ENCODE measurements around the gene H1-8. TPM values are rescaled to one million over a fixed set of nuclear protein-coding genes. Genes with fewer than 3 reads are reported as not detected.
A peak's percentile ranks its signal among the peaks of the same experiment; 100 is the strongest.

H1-8 gene
- total RNA-seq, 2 experiments from 2014 or later, result not detected

GRCh38 chr3:129569856-129570255 lies 26.9 kb downstream of the H1-8 start:
- no peaks in the 10 kb centered on the region for H3K36me3 Mint-ChIP-seq
- no peak for DNase-seq
- ATAC-seq (ENCODE audit: low read depth), result no peak
- no peaks in the 10 kb centered on the region for H3K4me1 Mint-ChIP-seq
- H3K4me3 Mint-ChIP-seq, result no peak overlapping the region
- POLR2A ChIA-PET, result interaction anchor here (1.6 kb wide), 1 partner anchor 25 kb away, joined by 4 read pairs; no protein-coding TSS in a partner anchor
- H3K9me3 Mint-ChIP-seq, result no peaks in the 10 kb centered on the region
- H3K27me3 Mint-ChIP-seq, result peaks cover 4% of the 10 kb centered on the region
- H3K27ac Mint-ChIP-seq, result no peak overlapping the region

GRCh38 chr3:129571605-129572547 lies 28.9 kb downstream of the H1-8 start:
- Mint-ChIP-seq H3K27me3 (peaks cover 4% of the 10 kb centered on the region), H3K36me3 (no peaks in the 10 kb centered on the region), H3K27ac (no peak overlapping the region), H3K4me3 (no peak overlapping the region), H3K9me3 (no peaks in the 10 kb centered on the region), H3K4me1 (no peaks in the 10 kb centered on the region)
- DNase-seq (no peak), ATAC-seq (ENCODE audit: low read depth) (no peak)
- POLR2A ChIA-PET, result interaction anchor here (0.6 kb wide), 1 partner anchor 28 kb away, joined by 3 read pairs; no protein-coding TSS in a partner anchor

GRCh38 chr3:129572603-129573002 lies 29.6 kb downstream of the H1-8 start:
- Mint-ChIP-seq H3K4me3 (no peak overlapping the region), H3K4me1 (no peaks in the 10 kb centered on the region), H3K9me3 (no peaks in the 10 kb centered on the region), H3K27me3 (peaks cover 4% of the 10 kb centered on the region), H3K36me3 (no peaks in the 10 kb centered on the region), H3K27ac (no peak overlapping the region)
- no peak for ATAC-seq (ENCODE audit: low read depth)
- POLR2A ChIA-PET, result interaction anchor here (0.6 kb wide), 1 partner anchor 29 kb away, joined by 3 read pairs; no protein-coding TSS in a partner anchor
- no peak for DNase-seq

DNA sequence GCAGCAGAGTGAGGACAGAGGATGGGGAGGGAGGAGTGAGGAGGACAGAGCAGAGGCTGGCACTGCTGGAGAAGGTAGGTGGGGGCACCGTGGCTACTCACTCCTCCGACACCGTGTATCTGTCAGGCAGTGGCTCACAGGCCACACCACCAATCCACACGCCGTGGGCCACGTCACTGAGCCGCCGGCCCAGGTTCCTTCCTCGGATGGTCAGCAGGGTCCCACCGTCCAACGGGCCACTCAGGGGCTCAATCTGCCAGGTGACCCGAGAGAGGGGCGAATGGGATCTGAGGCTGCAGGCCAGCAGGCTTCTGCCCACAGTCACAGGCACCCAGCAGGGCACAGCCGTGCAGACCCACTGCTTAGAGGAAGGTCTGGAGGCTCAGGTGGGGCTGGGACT lies 30.5 kb downstream of the H1-8 start:
- H3K27ac Mint-ChIP-seq, result no peak overlapping the region
- H3K4me3 Mint-ChIP-seq, result no peak overlapping the region
- DNase-seq (no peak), ATAC-seq (ENCODE audit: low read depth) (no peak)
- H3K27me3 Mint-ChIP-seq, result peaks cover 4% of the 10 kb centered on the region
- H3K4me1 Mint-ChIP-seq, result peaks cover 4% of the 10 kb centered on the region
- POLR2A ChIA-PET, result no interaction called here
- H3K36me3 Mint-ChIP-seq, result no peaks in the 10 kb centered on the region
- H3K9me3 Mint-ChIP-seq, result no peaks in the 10 kb centered on the region

GRCh38 chr3:129574206-129574605 lies 31.2 kb downstream of the H1-8 start:
- peaks cover 4% of the 10 kb centered on the region for H3K27me3 Mint-ChIP-seq
- DNase-seq (no peak), ATAC-seq (ENCODE audit: low read depth) (no peak)
- POLR2A ChIA-PET, result no interaction called here
- no peaks in the 10 kb centered on the region for H3K9me3 Mint-ChIP-seq
- H3K4me1 Mint-ChIP-seq, result peaks cover 4% of the 10 kb centered on the region
- H3K36me3 Mint-ChIP-seq, result no peaks in the 10 kb centered on the region
- no peak overlapping the region for H3K27ac Mint-ChIP-seq
- H3K4me3 Mint-ChIP-seq, result no peak overlapping the region

DNA sequence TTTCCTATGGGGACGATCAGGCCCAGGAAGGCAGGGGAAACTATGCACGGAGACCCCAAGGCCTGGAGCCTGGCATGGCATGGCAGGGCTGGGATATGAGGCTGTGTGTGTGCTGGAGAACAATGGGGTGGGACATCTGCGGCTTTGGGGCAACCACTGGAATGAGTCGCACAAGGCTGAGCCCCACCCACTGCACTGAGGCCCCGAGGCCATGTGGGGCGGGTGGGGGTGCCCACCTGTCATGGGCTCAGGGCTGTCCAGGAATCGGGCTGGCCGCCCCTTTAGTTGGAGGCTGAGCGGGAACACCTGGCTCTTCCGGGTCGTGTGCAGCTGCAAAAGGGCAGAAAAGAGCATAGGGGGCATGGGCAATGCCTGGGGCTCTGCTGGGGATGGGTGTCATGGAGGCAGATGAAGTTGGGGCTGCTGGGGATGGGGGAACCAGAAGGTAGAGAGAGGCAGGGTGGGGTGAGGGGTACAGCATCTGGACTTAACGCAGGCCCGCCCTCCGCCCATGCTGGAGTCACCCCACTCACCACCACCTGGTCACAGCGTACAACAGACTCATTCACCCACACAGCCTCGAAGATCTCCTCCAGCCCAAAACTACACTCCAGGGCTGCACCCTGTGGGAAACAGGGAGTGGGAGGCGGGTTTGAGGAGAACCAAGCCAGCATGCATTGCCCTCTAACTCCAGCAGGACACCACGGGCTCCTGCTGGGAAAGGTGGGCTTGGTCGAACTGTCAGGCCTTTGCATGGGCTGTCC lies 32.4 kb downstream of the H1-8 start:
- Mint-ChIP-seq H3K27ac (peak overlapping the region; percentile 30), H3K9me3 (no peaks in the 10 kb centered on the region), H3K27me3 (peaks cover 2% of the 10 kb centered on the region), H3K4me1 (peaks cover 4% of the 10 kb centered on the region), H3K4me3 (no peak overlapping the region), H3K36me3 (no peaks in the 10 kb centered on the region)
- DNase-seq (no peak), ATAC-seq (ENCODE audit: low read depth) (no peak)
- POLR2A ChIA-PET, result interaction anchor here (0.5 to 2.4 kb wide), 2 partner anchors 18 to 35 kb away, joined by 3 to 9 read pairs; no protein-coding TSS in a partner anchor

- DNase-seq, result no peak
- no peak overlapping the region for H3K27ac Mint-ChIP-seq
- H3K4me1 Mint-ChIP-seq, result peaks cover 4% of the 10 kb centered on the region
- H3K9me3 Mint-ChIP-seq, result no peaks in the 10 kb centered on the region
- peaks cover 4% of the 10 kb centered on the region for H3K27me3 Mint-ChIP-seq
- ATAC-seq (ENCODE audit: low read depth), result no peak
- POLR2A ChIA-PET, result interaction anchor here (2.4 kb wide), 1 partner anchor 17 kb away, joined by 9 read pairs; no protein-coding TSS in a partner anchor
- H3K36me3 Mint-ChIP-seq, result no peaks in the 10 kb centered on the region
- H3K4me3 Mint-ChIP-seq, result no peak overlapping the region
These were observed 33.0 kb downstream of the H1-8 start for GRCh38 chr3:129575997-129576384.

DNA sequence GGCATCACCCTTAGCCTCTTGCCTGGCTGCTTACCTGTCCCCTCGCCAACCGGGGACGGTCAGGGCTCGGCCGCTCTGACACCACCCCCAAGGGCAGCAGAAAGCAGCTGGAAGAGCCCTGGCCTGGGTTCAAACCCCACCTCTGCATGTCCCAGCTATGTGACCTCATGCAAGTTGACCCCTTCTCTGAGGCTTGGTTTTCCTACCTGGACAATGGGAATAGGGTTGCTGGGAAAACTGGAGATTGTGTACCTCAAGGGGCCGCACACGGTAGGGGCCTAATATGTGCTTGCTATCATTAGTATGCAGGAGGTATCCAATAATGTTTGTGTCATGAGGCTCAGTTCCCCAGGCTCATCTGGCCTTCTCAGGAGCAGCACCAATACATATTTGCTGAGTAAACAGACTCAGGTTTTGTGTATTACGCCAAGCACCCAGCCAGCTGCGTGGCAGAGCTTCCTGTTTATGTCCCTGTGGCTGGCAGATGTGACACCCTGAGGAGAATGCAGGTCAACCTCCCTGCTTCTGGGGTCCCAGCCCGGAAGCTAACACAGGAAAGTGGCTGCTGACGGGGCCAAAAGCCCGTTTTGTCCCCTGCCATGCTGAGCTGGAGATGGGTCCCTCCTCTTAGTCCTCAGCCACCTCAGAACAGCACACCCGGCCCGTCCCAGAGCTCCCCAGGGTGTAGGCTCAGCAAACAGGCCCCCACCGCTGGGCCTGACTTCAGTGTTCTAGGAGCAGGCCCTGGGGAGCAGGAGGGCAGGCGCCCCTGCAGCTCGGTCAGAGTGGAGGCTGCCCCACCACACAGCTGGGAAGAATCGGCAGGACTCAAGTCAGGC lies 33.8 kb downstream of the H1-8 start:
- Mint-ChIP-seq H3K4me3 (peak overlapping the region; percentile 32), H3K9me3 (no peaks in the 10 kb centered on the region), H3K27ac (peak overlapping the region; percentile 64), H3K36me3 (no peaks in the 10 kb centered on the region), H3K27me3 (peaks cover 5% of the 10 kb centered on the region), H3K4me1 (peaks cover 4% of the 10 kb centered on the region)
- POLR2A ChIA-PET, result interaction anchor here (0.5 to 2.4 kb wide), 3 partner anchors 16 to 341 kb away, joined by 3 to 9 read pairs (median 4); no protein-coding TSS in a partner anchor
- peak; percentile 65 for ATAC-seq (ENCODE audit: low read depth)
- DNase-seq, result no peak

- H3K4me3 Mint-ChIP-seq, result no peak overlapping the region
- no peaks in the 10 kb centered on the region for H3K36me3 Mint-ChIP-seq
- H3K4me1 Mint-ChIP-seq, result peaks cover 4% of the 10 kb centered on the region
- POLR2A ChIA-PET, result interaction anchor here (0.5 to 2.4 kb wide), 2 partner anchors 16 to 341 kb away, joined by 4 to 9 read pairs; no protein-coding TSS in a partner anchor
- peaks cover 5% of the 10 kb centered on the region for H3K27me3 Mint-ChIP-seq
- H3K27ac Mint-ChIP-seq, result no peak overlapping the region
- no peaks in the 10 kb centered on the region for H3K9me3 Mint-ChIP-seq
- DNase-seq, result no peak
- ATAC-seq (ENCODE audit: low read depth), result no peak
These were observed 34.4 kb downstream of the H1-8 start for GRCh38 chr3:129577366-129577765.

GRCh38 chr3:129577925-129578786 lies 35.2 kb downstream of the H1-8 start:
- peaks cover 5% of the 10 kb centered on the region for H3K27me3 Mint-ChIP-seq
- POLR2A ChIA-PET, result interaction anchor here (2.4 kb wide), 1 partner anchor 15 kb away, joined by 9 read pairs; no protein-coding TSS in a partner anchor
- no peaks in the 10 kb centered on the region for H3K36me3 Mint-ChIP-seq
- peaks cover 4% of the 10 kb centered on the region for H3K4me1 Mint-ChIP-seq
- no peaks in the 10 kb centered on the region for H3K9me3 Mint-ChIP-seq
- no peak overlapping the region for H3K4me3 Mint-ChIP-seq
- ATAC-seq (ENCODE audit: low read depth) (peak; percentile 27), DNase-seq (no peak)
- H3K27ac Mint-ChIP-seq, result peak overlapping the region; percentile 12

GRCh38 chr3:129579991-129580390 lies 37.0 kb downstream of the H1-8 start:
- no peaks in the 10 kb centered on the region for H3K9me3 Mint-ChIP-seq
- H3K36me3 Mint-ChIP-seq, result no peaks in the 10 kb centered on the region
- POLR2A ChIA-PET, result no interaction called here
- H3K4me1 Mint-ChIP-seq, result peaks cover 4% of the 10 kb centered on the region
- H3K27ac Mint-ChIP-seq, result no peak overlapping the region
- H3K4me3 Mint-ChIP-seq, result no peak overlapping the region
- ATAC-seq (ENCODE audit: low read depth) (no peak), DNase-seq (no peak)
- peaks cover 3% of the 10 kb centered on the region for H3K27me3 Mint-ChIP-seq

DNA sequence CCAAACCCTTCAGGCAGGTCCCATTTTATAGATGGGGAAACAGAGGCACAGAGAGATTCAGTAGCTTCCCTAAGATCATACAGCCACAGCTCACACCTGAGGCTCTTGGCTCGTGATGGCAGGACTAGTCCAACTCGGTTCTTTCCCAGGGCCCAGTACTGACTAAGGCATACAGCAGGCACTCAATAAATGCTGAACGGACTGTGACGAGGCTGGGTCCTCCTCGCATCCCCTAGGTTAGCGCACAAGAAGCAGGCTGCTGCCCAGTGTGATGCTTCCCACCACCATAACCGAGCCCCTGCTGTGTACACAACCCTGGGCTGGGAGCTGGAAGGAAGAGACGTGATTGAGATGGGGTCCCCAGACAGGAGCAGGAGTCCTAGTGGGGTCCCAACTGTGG lies 38.6 kb downstream of the H1-8 start:
- Mint-ChIP-seq H3K27me3 (peaks cover 3% of the 10 kb centered on the region), H3K4me1 (peaks cover 4% of the 10 kb centered on the region), H3K4me3 (no peak overlapping the region), H3K27ac (no peak overlapping the region), H3K36me3 (no peaks in the 10 kb centered on the region), H3K9me3 (no peaks in the 10 kb centered on the region)
- no peak for ATAC-seq (ENCODE audit: low read depth)
- POLR2A ChIA-PET, result no interaction called here
- no peak for DNase-seq

Measured in activated naive CD8-positive, alpha-beta T cell treated with anti-CD3 and anti-CD28 coated beads, Interleukin-2, amount 10 ng/mL, durations not matched to agents 7 days and 5 days (primary cell).